Measurements from ENCODE around the gene GDPD1. TPM values are rescaled to one million over a fixed set of nuclear protein-coding genes. Genes with fewer than 3 reads are reported as not detected.
"Not testable (repeated sequence)": the region's sequence is repeated elsewhere in the genome, so short reads cannot be mapped to it uniquely, and the experiment has no call there.

GDPD1 gene
- total RNA-seq (1 to 10 TPM; 4.7 to 8.0 TPM), polyA plus RNA-seq (1 to 10 TPM; 2.1 to 4.0 (median 2.6) TPM), total RNA-seq (1.6 to 5.2 (median 3.4) reads per million in 6 experiments)

DNA sequence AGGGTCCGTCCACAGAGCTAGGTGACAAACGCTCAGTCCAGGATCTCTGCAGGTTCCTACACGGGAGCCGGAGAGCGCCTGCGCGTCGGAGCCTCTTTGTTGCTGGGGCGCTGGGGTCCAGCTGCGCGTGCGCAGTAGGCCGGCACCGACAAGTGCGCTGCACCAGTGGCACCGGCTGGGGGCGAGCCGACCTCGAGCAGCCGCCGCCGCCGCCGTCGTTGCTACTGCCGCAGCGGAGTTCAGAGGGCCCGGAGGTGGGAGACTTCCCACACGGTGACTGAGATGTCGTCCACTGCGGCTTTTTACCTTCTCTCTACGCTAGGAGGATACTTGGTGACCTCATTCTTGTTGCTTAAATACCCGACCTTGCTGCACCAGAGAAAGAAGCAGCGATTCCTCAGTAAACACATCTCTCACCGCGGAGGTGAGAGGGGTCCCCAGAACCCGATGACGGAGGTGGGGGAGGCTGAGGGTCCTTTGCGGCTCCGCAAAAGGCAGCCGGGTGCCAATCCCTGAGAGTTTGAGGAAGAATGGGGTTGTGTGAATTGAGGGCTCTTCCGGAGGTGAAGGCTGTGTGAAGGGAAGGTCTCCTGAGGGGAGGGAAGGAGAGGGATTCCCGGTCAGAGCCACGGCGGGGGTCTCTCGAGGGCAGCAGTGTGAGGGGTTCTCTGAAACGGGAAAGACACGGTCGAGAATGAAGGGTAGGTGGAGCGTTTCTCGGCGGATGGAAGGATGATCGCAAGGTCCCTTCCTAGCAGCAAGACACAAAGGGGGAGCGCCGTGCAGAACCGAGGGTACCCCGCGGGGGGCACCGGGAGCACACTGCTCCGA, at the start of gene GDPD1:
TSS of gene GDPD1 (plus strand) at position 184 of the 831 bp plus-strand sequence. CDS start at position 283, 99 bp downstream.
- H3K4me3 Mint-ChIP-seq: peak within 1 kb of the TSS; percentile 98 to 100 (median 100)
- H3K4me1 Mint-ChIP-seq: peaks cover 8 to 15% (median 13%) of the 10 kb centered on the region in 4 donors
- DNase-seq (peak; percentile 93 to 99 (median 97)), ATAC-seq (peak; percentile 96 to 97)
- no peaks in the 10 kb centered on the region for H3K36me3 Mint-ChIP-seq
- no peaks in the 10 kb centered on the region for H3K9me3 Mint-ChIP-seq
- peak within 1 kb of the TSS; percentile 93 to 100 (median 100) for H3K27ac Mint-ChIP-seq
- H3K27me3 Mint-ChIP-seq: no peaks in the 10 kb centered on the region
- POLR2A ChIA-PET: interaction anchor here (0.9 to 2.2 kb wide), 2 partner anchors 10 to 16 kb away, joined by 3 to 33 read pairs; partner anchors contain the start of gene SMG8

DNA sequence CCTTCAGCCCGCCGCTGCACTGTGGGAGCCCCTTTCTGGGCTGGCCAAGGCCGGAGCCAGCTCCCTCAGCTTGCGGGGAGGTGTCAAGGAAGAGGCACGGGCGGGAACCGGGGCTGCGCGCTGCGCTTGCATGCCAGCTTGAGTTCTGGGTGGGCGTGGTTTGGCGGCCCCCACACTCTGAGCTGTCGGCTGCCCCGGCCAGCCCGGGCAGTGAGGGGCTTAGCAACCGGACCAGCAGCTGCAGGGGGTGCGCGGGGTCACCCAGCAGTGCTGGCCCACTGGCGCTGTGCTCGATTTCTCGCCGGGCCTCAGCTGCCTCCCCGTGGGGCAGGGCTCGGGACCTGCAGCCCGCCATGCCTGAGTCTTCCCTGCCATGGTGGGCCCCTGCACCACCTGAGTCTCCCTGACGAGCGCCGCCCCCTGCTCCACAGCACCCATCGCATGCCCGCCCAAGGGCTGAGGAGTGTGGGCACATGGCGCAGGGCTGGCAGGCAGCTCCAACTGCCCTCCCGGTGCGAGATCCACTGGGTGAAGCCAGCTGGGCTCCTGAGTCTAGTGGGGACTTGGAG, 47.8 kb upstream of the GDPD1 start:
- Mint-ChIP-seq H3K27me3 (no peaks in the 10 kb centered on the region), H3K9me3 (no peaks in the 10 kb centered on the region), H3K36me3 (no peaks in the 10 kb centered on the region), H3K4me1 (peaks cover 0 to 3% (median 0%) of the 10 kb centered on the region in 4 donors), H3K27ac (no peak overlapping the region), H3K4me3 (no peak overlapping the region)
- DNase-seq: no peak
- POLR2A ChIA-PET: interaction anchor here (0.6 kb wide), 1 partner anchor 464 kb away, joined by 3 read pairs; no protein-coding TSS in a partner anchor
- ATAC-seq: no peak

GRCh38 chr17:59174671-59175070, 45.6 kb upstream of the GDPD1 start:
- no peak for DNase-seq
- Mint-ChIP-seq H3K4me3 (no peak overlapping the region), H3K4me1 (peaks cover 0 to 3% (median 0%) of the 10 kb centered on the region in 4 donors), H3K9me3 (no peaks in the 10 kb centered on the region), H3K27me3 (no peaks in the 10 kb centered on the region), H3K27ac (no peak overlapping the region), H3K36me3 (no peaks in the 10 kb centered on the region)
- no peak for ATAC-seq
- POLR2A ChIA-PET: no interaction called here

GRCh38 chr17:59175076-59175475, 45.2 kb upstream of the GDPD1 start:
- Mint-ChIP-seq H3K36me3 (no peaks in the 10 kb centered on the region), H3K9me3 (no peaks in the 10 kb centered on the region), H3K27me3 (no peaks in the 10 kb centered on the region), H3K4me3 (no peak overlapping the region), H3K27ac (no peak overlapping the region), H3K4me1 (peaks cover 0 to 3% (median 0%) of the 10 kb centered on the region in 4 donors)
- no peak for ATAC-seq
- no peak for DNase-seq
- POLR2A ChIA-PET: no interaction called here

GRCh38 chr17:59178266-59178985, 41.9 kb upstream of the GDPD1 start:
- H3K36me3 Mint-ChIP-seq: no peaks in the 10 kb centered on the region
- H3K9me3 Mint-ChIP-seq: no peaks in the 10 kb centered on the region
- H3K27me3 Mint-ChIP-seq: no peaks in the 10 kb centered on the region
- ATAC-seq (no peak), DNase-seq (no peak)
- H3K4me3 Mint-ChIP-seq: no peak overlapping the region
- peaks cover 0 to 3% (median 0%) of the 10 kb centered on the region in 4 donors for H3K4me1 Mint-ChIP-seq
- POLR2A ChIA-PET: no interaction called here
- no peak overlapping the region for H3K27ac Mint-ChIP-seq

DNA sequence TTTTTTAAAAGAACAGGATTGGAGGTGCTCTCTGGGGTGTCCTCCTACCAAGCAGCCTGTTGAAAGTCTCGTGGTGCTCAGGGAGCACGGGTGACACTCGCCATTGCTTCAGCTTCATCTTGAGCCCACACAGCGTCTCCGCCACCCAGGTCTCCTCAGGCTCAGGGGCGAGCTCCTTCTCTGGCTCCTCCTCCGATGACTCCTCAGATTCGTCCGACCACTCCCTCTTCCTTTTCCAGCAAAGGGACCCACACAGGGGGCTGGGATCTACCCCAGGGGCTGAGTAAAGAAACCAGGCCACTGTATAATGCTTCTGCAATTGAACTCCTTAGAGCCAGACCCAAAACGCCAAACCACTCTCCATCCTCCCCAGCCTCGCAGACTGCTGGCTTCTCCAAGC, 40.7 kb upstream of the GDPD1 start:
- not testable (repeated sequence) for H3K9me3 Mint-ChIP-seq, DNase-seq, H3K27me3 Mint-ChIP-seq, H3K36me3 Mint-ChIP-seq, ATAC-seq, H3K4me3 Mint-ChIP-seq, H3K4me1 Mint-ChIP-seq
- POLR2A ChIA-PET: interaction anchor here (0.6 kb wide), 1 partner anchor 437 kb away, joined by 4 read pairs; no protein-coding TSS in a partner anchor
- H3K27ac Mint-ChIP-seq: peak overlapping the region in 1 of 10 donors; percentile 69

- no peaks in the 10 kb centered on the region for H3K36me3 Mint-ChIP-seq
- POLR2A ChIA-PET: interaction anchor here (0.6 kb wide), 1 partner anchor 12 kb away, joined by 3 read pairs; no protein-coding TSS in a partner anchor
Observed at GRCh38 chr17:59180626-59181025, 39.7 kb upstream of the GDPD1 start.

DNA sequence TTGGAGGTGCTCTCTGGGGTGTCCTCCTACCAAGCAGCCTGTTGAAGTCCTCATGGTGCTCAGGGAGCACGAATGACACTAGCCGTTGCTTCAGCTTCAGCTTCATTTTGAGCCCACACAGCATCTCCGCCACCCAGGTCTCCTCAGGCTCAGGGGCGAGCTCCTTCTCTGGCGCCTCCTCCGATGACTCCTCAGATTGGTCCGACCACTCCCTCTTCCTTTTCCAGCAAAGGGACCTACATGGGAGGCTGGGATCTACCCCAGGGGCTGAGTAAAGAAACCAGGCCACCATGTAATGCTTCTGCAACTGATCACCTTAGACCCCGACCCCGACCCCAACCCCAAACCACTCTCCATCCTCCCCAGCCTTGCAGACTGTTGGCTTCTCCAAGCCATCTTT, 38.8 kb upstream of the GDPD1 start:
- no peak for DNase-seq
- Mint-ChIP-seq H3K36me3 (no peaks in the 10 kb centered on the region), H3K9me3 (no peaks in the 10 kb centered on the region), H3K27me3 (no peaks in the 10 kb centered on the region), H3K27ac (no peak overlapping the region), H3K4me1 (peaks cover 0 to 3% (median under 1%) of the 10 kb centered on the region in 4 donors), H3K4me3 (no peak overlapping the region)
- no peak for ATAC-seq
- POLR2A ChIA-PET: no interaction called here

More at GRCh38 chr17:59180626-59181025, 39.7 kb upstream of the GDPD1 start:
- Mint-ChIP-seq H3K4me1 (peaks cover 0 to 3% (median 0%) of the 10 kb centered on the region in 4 donors), H3K4me3 (no peak overlapping the region), H3K9me3 (no peaks in the 10 kb centered on the region), H3K27ac (no peak overlapping the region), H3K27me3 (no peaks in the 10 kb centered on the region)
- ATAC-seq: no peak
- DNase-seq: no peak

DNA sequence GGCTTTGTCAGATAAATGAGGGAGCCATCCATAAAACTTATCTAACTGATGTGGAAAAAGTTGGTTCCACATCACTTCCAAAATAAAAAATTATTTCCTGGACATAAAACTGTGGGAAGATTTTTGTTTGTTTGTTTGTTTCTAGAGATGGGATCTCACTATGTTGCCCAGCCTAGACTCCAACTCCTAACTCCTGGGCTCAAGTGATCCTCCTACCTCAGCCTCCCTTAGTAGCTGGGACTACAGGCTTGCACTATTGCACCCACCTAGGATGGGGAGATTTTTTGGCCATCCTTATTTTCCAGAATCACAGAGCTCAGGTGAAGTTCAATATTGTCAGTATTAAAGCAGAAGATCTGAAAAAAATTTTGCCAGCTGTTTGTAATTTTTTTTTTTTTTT, 34.3 kb upstream of the GDPD1 start:
- H3K36me3 Mint-ChIP-seq: no peaks in the 10 kb centered on the region
- H3K27ac Mint-ChIP-seq: no peak overlapping the region
- ATAC-seq: no peak
- no peaks in the 10 kb centered on the region for H3K9me3 Mint-ChIP-seq
- peaks cover 0 to 2% (median under 1%) of the 10 kb centered on the region in 4 donors for H3K4me1 Mint-ChIP-seq
- H3K27me3 Mint-ChIP-seq: no peaks in the 10 kb centered on the region
- H3K4me3 Mint-ChIP-seq: no peak overlapping the region
- POLR2A ChIA-PET: interaction anchor here (0.6 kb wide), 1 partner anchor 1055 kb away, joined by 3 read pairs; no protein-coding TSS in a partner anchor
- DNase-seq: no peak

DNA sequence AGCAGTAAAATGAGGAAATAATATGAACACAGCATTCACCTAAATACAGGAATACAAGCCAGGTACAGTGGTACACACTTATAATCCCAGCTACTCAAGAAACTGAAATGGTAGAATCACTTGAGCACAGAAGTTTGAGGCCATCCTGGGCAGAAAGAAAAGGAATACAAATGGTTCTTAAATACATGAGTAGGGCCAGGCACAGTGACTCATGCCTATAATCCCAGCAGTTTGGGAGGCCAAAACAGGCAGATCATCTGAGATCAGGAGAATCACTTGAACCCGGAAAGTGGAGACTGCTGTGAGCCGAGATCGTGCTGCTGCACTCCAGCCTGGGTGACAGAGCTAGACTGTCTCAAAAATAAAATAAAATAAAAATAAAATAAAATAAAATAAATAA, 33.5 kb upstream of the GDPD1 start:
- H3K4me1 Mint-ChIP-seq: peaks cover 0 to 2% (median under 1%) of the 10 kb centered on the region in 4 donors
- POLR2A ChIA-PET: no interaction called here
- DNase-seq (no peak), ATAC-seq (no peak)
- H3K4me3 Mint-ChIP-seq: no peak overlapping the region
- H3K27me3 Mint-ChIP-seq: no peaks in the 10 kb centered on the region
- no peaks in the 10 kb centered on the region for H3K36me3 Mint-ChIP-seq
- H3K9me3 Mint-ChIP-seq: peaks cover 0 to under 1% (median 0%) of the 10 kb centered on the region in 9 donors
- no peak overlapping the region for H3K27ac Mint-ChIP-seq

GRCh38 chr17:59190806-59191205, 29.5 kb upstream of the GDPD1 start:
- ATAC-seq (no peak), DNase-seq (no peak)
- no peak overlapping the region for H3K27ac Mint-ChIP-seq
- H3K36me3 Mint-ChIP-seq: no peaks in the 10 kb centered on the region
- H3K27me3 Mint-ChIP-seq: no peaks in the 10 kb centered on the region
- POLR2A ChIA-PET: no interaction called here
- no peak overlapping the region for H3K4me3 Mint-ChIP-seq
- H3K4me1 Mint-ChIP-seq: peaks cover 0 to 2% (median under 1%) of the 10 kb centered on the region in 4 donors
- peaks cover 0 to 1% (median 0%) of the 10 kb centered on the region in 9 donors for H3K9me3 Mint-ChIP-seq

DNA sequence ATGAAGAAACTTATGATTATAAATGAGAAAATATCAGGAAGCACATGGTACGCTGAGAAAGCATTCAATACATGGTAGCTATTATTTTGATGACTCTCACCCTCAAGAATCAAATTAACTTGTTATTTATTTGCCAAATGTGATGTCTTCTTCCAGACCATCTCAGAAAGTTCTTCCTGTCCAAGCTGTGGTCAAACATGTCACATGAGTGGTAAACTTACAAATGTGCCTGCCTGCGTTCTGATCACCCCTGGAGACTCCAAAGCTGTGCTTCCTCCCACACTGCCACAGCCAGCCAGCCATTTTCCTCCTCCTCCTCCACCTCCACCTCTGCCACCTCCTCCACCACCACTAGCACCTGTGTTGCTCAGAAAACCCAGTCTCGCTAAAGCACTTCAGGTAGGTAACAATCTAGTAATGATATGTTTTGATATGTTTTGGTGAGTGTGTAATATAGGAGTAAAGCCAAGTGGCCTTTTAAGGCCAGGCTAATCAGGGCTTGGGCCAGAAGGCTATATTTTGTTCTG, 26.9 kb upstream of the GDPD1 start:
- DNase-seq (no peak), ATAC-seq (no peak)
- Mint-ChIP-seq H3K27me3 (no peaks in the 10 kb centered on the region), H3K9me3 (peaks cover 0 to 1% (median 0%) of the 10 kb centered on the region in 9 donors), H3K36me3 (no peaks in the 10 kb centered on the region), H3K4me3 (no peak overlapping the region), H3K4me1 (no peaks in the 10 kb centered on the region), H3K27ac (no peak overlapping the region)
- POLR2A ChIA-PET: interaction anchor here (1.0 kb wide), 1 partner anchor 9 kb away, joined by 9 read pairs; no protein-coding TSS in a partner anchor
